Sigmoid colon (tissue), 7 donors: Measurements from ENCODE around the gene TRIM62. TPM values are rescaled to one million over a fixed set of nuclear protein-coding genes. Genes with fewer than 3 reads are reported as not detected.

Source experiments
- DNase-seq: peaks from one replicate; pipeline ENCODE4 v3.0.0-alpha.2; 2019
- H3K27ac ChIP-seq, 4 donors: fragments of 200-600 bp; sonication (generic); one replicate each; pipeline ENCODE4 v1.5.1; 2016 to 2019; ENCODE audit warnings: mild to moderate bottlenecking in 1 of 4
- H3K27me3 ChIP-seq, 3 donors: fragments of 200-600 bp; sonication (generic); one replicate each; pipeline ENCODE4 v1.5.1; 2019; ENCODE audit warnings: mild to moderate bottlenecking in 1 of 3
- H3K36me3 ChIP-seq, 4 donors: fragments of 200-600 bp; sonication (generic); one replicate each; pipeline ENCODE4 v1.5.1; 2016 to 2019
- H3K4me1 ChIP-seq, 4 donors: fragments of 200-600 bp; sonication (generic); one replicate each; pipeline ENCODE4 v1.5.1; 2017 to 2019
- H3K4me3 ChIP-seq, 4 donors: fragments of 200-600 bp; sonication (generic); one replicate each; pipeline ENCODE4 v1.5.1; 2017 to 2019; ENCODE audit warnings: mild to moderate bottlenecking in 2 of 4, moderate library complexity in 1 of 4
- H3K9me3 ChIP-seq, 4 donors: fragments of 200-600 bp in 3 of 4; sonication (generic) in 3 of 4; one replicate each; pipeline versions ENCODE4 v1.5.1 to v1.6.1; 2013 to 2019
- CTCF ChIP-seq, 4 experiments: fragments of 450-650 bp in 3 of 4; fragments of 200-600 bp in 1 of 4; IDR thresholded peaks; one replicate each; pipeline ENCODE4 v1.5.1; 2016 to 2019; ENCODE audit warnings: antibody characterized with exemption in 4 of 4, mild to moderate bottlenecking in 3 of 4, moderate library complexity in 2 of 4
- EP300 ChIP-seq, 4 donors: sonication (generic); formaldehyde crosslinking; IDR thresholded peaks; one replicate each; pipeline ENCODE4 v1.6.1; 2017; ENCODE audit warnings: antibody characterized with exemption in 4 of 4
- POLR2A ChIP-seq, 2 donors: fragments of 450-650 bp; IDR thresholded peaks; one replicate each; pipeline ENCODE4 v1.6.1; 2016; ENCODE audit warnings: antibody characterized with exemption in 2 of 2, mild to moderate bottlenecking in 2 of 2, moderate library complexity in 2 of 2
- POLR2AphosphoS5 ChIP-seq, 4 donors: sonication (generic); formaldehyde crosslinking; IDR thresholded peaks; one replicate each; pipeline ENCODE4 v1.6.1; 2017; ENCODE audit warnings: antibody characterized with exemption in 4 of 4
- WGBS, 2 donors: extraction: QIAGEN DNeasy Blood & Tissue Kit; methylation state at CpG; one replicate each; pipeline ENCODE4 v1.1.7; 2013; 5-methylcytosine and 5-hydroxymethylcytosine counted together
- intact Hi-C: fragments of 100-400 bp; cut with DNase I; formaldehyde crosslinking; loops from one replicate; pipeline ENCODE4 v1.15.1; 2023
- polyA plus RNA-seq, 3 donors: library from polyadenylated mRNA; stranded (reverse); fragments of 200-250 nt; gene quantifications; one replicate each; pipeline ENCODE4 v1.2.3, GENCODE V29; 2013
- total RNA-seq, 4 donors: library from RNA; depleted of rRNA; stranded (reverse); fragments of >200 nt; gene quantifications; one replicate each; pipeline ENCODE4 v1.1.0, GENCODE V29; 2016
- donor health status: healthy with polysubstance abuse.
- donor health status: Bipolar disorder and iron deficiency.
- donor health status: healthy.

TRIM62 gene
- total and polyA plus RNA-seq, 7 donors: 1.2 to 5.2 (median 3.9) TPM

DNA sequence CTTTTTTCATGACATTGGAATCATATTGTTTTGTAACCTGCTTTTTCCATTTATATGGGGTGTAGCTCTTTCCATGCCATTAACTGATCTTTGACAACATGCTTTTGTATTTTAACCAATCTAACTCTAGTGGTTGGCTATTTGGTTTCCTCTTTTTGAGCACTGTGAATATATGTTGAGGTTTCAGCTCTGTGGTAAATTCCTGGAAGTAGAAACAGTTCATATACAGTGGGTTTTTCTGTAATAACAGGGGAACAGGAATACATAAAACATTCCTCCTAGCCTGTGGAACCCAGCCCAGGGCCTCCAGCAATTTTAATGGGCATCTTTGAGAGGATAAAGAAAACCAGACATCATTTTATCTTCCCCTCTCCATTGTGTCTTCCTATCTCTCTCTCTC lies 83.5 kb downstream of the TRIM62 start:
- TF ChIP-seq POLR2AphosphoS5 (IDR thresholded peaks at IDR 0.05) (no peak), CTCF (IDR thresholded peaks at IDR 0.05) (no peak), EP300 (IDR thresholded peaks at IDR 0.05) (no peak), POLR2A (IDR thresholded peaks at IDR 0.05) (no peak)
- Histone ChIP-seq H3K4me3 (no peak overlapping the region), H3K9me3 (no peaks in the 10 kb centered on the region), H3K36me3 (peaks cover 0 to 7% (median 0%) of the 10 kb centered on the region in 4 donors), H3K27me3 (no peaks in the 10 kb centered on the region), H3K27ac (no peak overlapping the region), H3K4me1 (no peaks in the 10 kb centered on the region)
- intact Hi-C loops: loop anchor here (5.0 kb wide), 1 partner anchor 514 kb away; no protein-coding TSS in a partner anchor
- no peak for DNase-seq

GRCh38 chr1:33097762-33098161 lies 84.1 kb downstream of the TRIM62 start:
- 89 to 91% methylated on average over 4 of the region's 4 CpGs for WGBS, 2 donors
- TF ChIP-seq POLR2A (IDR thresholded peaks at IDR 0.05) (no peak), POLR2AphosphoS5 (IDR thresholded peaks at IDR 0.05) (no peak), CTCF (IDR thresholded peaks at IDR 0.05) (no peak), EP300 (IDR thresholded peaks at IDR 0.05) (no peak)
- Histone ChIP-seq H3K36me3 (peaks cover 0 to 7% (median 0%) of the 10 kb centered on the region in 4 donors), H3K9me3 (no peaks in the 10 kb centered on the region), H3K4me3 (no peak overlapping the region), H3K27ac (no peak overlapping the region), H3K4me1 (no peaks in the 10 kb centered on the region), H3K27me3 (no peaks in the 10 kb centered on the region)
- no peak for DNase-seq
- intact Hi-C loops: loop anchor here (5.0 kb wide), 1 partner anchor 515 kb away; no protein-coding TSS in a partner anchor

GRCh38 chr1:33097137-33097611 lies 84.7 kb downstream of the TRIM62 start:
- Histone ChIP-seq H3K9me3 (no peaks in the 10 kb centered on the region), H3K4me1 (no peaks in the 10 kb centered on the region), H3K27ac (no peak overlapping the region), H3K27me3 (no peaks in the 10 kb centered on the region), H3K4me3 (no peak overlapping the region), H3K36me3 (peaks cover 0 to 6% (median 0%) of the 10 kb centered on the region in 4 donors)
- TF ChIP-seq CTCF (IDR thresholded peaks at IDR 0.05) (no peak), POLR2A (IDR thresholded peaks at IDR 0.05) (no peak), POLR2AphosphoS5 (IDR thresholded peaks at IDR 0.05) (no peak), EP300 (IDR thresholded peaks at IDR 0.05) (no peak)
- WGBS, 2 donors: 95% methylated on average over 3 of the region's 3 CpGs
- intact Hi-C loops: loop anchor here (5.0 kb wide), 1 partner anchor 515 kb away; no protein-coding TSS in a partner anchor
- DNase-seq: no peak

GRCh38 chr1:33096363-33097005 lies 85.4 kb downstream of the TRIM62 start:
- 84 to 86% methylated on average over 7 of the region's 7 CpGs for WGBS, 2 donors
- intact Hi-C loops: loop anchor here (5.0 kb wide), 1 partner anchor 516 kb away; no protein-coding TSS in a partner anchor
- Histone ChIP-seq H3K36me3 (no peaks in the 10 kb centered on the region), H3K4me3 (no peak overlapping the region), H3K4me1 (no peaks in the 10 kb centered on the region), H3K27me3 (no peaks in the 10 kb centered on the region), H3K9me3 (no peaks in the 10 kb centered on the region), H3K27ac (no peak overlapping the region)
- TF ChIP-seq EP300 (IDR thresholded peaks at IDR 0.05) (no peak), POLR2A (IDR thresholded peaks at IDR 0.05) (no peak), CTCF (IDR thresholded peaks at IDR 0.05) (no peak), POLR2AphosphoS5 (IDR thresholded peaks at IDR 0.05) (no peak)
- no peak for DNase-seq

Other genes with a start within 250 kb of the TRIM62 start
- gene RNF19B, start 217.2 kb downstream of the TRIM62 start, total RNA-seq: 10 to 100 TPM; 14.5 to 28.9 (median 21.6) TPM
- 10 to 100 TPM; 43.2 to 50.7 (median 46.7) TPM for gene RNF19B, start 217.2 kb downstream of the TRIM62 start, polyA plus RNA-seq
- gene AK2, start 145.2 kb downstream of the TRIM62 start, total RNA-seq: 100 to 1,000 TPM in 2 of 4 donors, 10 to 100 TPM in 2; 79.6 to 190 (median 98.8) TPM
- gene AK2, start 145.2 kb downstream of the TRIM62 start, polyA plus RNA-seq: 100 to 1,000 TPM; 139 to 202 (median 158) TPM
- 1 to 10 TPM; 1.1 to 2.5 (median 1.5) TPM for gene AZIN2, start 100.9 kb downstream of the TRIM62 start, total RNA-seq
- 10 to 100 TPM in 2 of 3 donors, 1 to 10 TPM in 1; 3.6 to 30.9 (median 14.8) TPM for gene AZIN2, start 100.9 kb downstream of the TRIM62 start, polyA plus RNA-seq
- 10 to 100 TPM; 11.2 to 18.8 (median 15.9) TPM for gene ZNF362, start 74.4 kb upstream of the TRIM62 start, total RNA-seq
- gene ZNF362, start 74.4 kb upstream of the TRIM62 start, polyA plus RNA-seq: 1 to 10 TPM; 3.5 to 9.3 (median 5.4) TPM
- gene A3GALT2, start 139.1 kb upstream of the TRIM62 start, total RNA-seq: not detected
- gene A3GALT2, start 139.1 kb upstream of the TRIM62 start, polyA plus RNA-seq: not detected
- 100 to 1,000 TPM in 3 of 4 donors, 10 to 100 TPM in 1; 96.3 to 199 (median 124) TPM for gene PHC2, start 249.1 kb upstream of the TRIM62 start, total RNA-seq
- gene PHC2, start 249.1 kb upstream of the TRIM62 start, polyA plus RNA-seq: 10 to 100 TPM; 56.2 to 96.3 (median 76.3) TPM